BE2C (cell line): ENCODE data around the gene ANKRD44.

ENCODE experiments used
- DNase-seq: peaks from one replicate; pipeline ENCODE4 v3.0.0-alpha.2; 2020
- H3K27me3 ChIP-seq: fragments of 250-450 bp; sonication (Bioruptor Pico); 2 replicates; pipeline ENCODE4 v1.5.1; 2020; ENCODE audit warnings: mild to moderate bottlenecking
- H3K36me3 ChIP-seq: fragments of 250-450 bp; sonication (Bioruptor Pico); 2 replicates; pipeline ENCODE4 v1.5.1; 2020; ENCODE audit warnings: mild to moderate bottlenecking
- H3K4me1 ChIP-seq: fragments of 250-450 bp; sonication (Bioruptor Pico); 2 replicates; pipeline ENCODE4 v1.5.1; 2020
- H3K4me3 ChIP-seq: 2 replicates; pipeline ENCODE4 v1.5.1; 2011; ENCODE audit warnings: low read depth, low read length
- H3K9me3 ChIP-seq: fragments of 250-450 bp; sonication (Bioruptor Pico); 2 replicates; pipeline ENCODE4 v1.5.1; 2020
- TF ChIP-seq, protein P1 (sequence below): IDR thresholded peaks from 2 replicates; pipeline ENCODE4 v1.5.1; 2012; ENCODE audit warnings: mild to moderate bottlenecking, low read depth, low read length

The ANKRD44 gene

GRCh38 chr2:197280015-197280702 is 30.4 kb downstream of the ANKRD44 start:
- H3K9me3 ChIP-seq = no peaks in the 10 kb centered on the region
- no peaks in the 10 kb centered on the region for H3K27me3 ChIP-seq
- H3K4me1 ChIP-seq = peaks cover 24% of the 10 kb centered on the region
- TF ChIP-seq, protein P1, sequence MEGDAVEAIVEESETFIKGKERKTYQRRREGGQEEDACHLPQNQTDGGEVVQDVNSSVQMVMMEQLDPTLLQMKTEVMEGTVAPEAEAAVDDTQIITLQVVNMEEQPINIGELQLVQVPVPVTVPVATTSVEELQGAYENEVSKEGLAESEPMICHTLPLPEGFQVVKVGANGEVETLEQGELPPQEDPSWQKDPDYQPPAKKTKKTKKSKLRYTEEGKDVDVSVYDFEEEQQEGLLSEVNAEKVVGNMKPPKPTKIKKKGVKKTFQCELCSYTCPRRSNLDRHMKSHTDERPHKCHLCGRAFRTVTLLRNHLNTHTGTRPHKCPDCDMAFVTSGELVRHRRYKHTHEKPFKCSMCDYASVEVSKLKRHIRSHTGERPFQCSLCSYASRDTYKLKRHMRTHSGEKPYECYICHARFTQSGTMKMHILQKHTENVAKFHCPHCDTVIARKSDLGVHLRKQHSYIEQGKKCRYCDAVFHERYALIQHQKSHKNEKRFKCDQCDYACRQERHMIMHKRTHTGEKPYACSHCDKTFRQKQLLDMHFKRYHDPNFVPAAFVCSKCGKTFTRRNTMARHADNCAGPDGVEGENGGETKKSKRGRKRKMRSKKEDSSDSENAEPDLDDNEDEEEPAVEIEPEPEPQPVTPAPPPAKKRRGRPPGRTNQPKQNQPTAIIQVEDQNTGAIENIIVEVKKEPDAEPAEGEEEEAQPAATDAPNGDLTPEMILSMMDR = no peak
- DNase-seq = peak; percentile 33
- peak overlapping the region; percentile 39 for H3K4me3 ChIP-seq
- H3K36me3 ChIP-seq = no peaks in the 10 kb centered on the region

GRCh38 chr2:197278799-197279763 is 31.5 kb downstream of the ANKRD44 start:
- TF ChIP-seq, protein P1 = no peak
- no peaks in the 10 kb centered on the region for H3K27me3 ChIP-seq
- no peaks in the 10 kb centered on the region for H3K9me3 ChIP-seq
- peaks cover 24% of the 10 kb centered on the region for H3K4me1 ChIP-seq
- DNase-seq = no peak
- H3K36me3 ChIP-seq = no peaks in the 10 kb centered on the region
- no peak overlapping the region for H3K4me3 ChIP-seq

DNA sequence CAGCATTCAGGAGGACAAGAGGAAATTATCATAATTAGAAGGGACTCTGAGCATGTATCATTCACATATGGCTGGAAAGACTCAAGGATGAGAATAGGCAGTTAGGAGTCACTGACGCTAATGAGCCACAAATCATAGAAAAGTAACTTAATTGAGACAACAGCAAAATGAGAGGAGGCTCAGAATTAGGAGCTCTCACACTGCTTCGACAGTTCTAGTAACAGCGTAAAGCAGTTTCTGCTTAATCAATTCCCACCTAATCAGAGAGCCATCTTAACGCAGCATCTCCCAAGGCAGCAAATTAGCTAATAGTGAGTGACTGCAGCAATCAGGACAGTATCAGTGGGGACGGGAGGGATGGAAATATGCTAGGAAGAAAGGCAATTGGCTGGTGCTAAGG is 32.8 kb downstream of the ANKRD44 start:
- TF ChIP-seq, protein P1 = no peak
- no peaks in the 10 kb centered on the region for H3K27me3 ChIP-seq
- no peak overlapping the region for H3K4me3 ChIP-seq
- H3K9me3 ChIP-seq = no peaks in the 10 kb centered on the region
- no peaks in the 10 kb centered on the region for H3K36me3 ChIP-seq
- DNase-seq = no peak
- peaks cover 24% of the 10 kb centered on the region for H3K4me1 ChIP-seq

DNA sequence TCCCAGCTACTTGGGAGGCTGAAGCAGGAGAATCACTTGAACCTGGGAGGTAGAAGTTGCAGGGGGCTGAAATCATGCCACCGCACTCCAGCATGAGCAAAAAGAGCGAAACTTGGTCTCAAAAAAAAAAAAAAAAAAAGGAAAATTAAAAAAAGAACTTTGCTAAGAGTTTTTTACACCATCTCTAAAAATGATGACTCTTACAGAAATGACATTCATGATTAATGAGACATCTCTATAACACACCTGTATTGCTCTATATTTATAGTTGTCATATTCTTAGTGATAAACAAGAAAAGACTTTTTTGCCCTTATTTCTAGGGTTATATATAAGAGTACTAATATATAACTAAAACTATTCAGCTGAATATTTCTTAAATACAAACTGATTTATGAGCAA is 34.4 kb downstream of the ANKRD44 start:
- peaks cover 19% of the 10 kb centered on the region for H3K4me1 ChIP-seq
- no peak overlapping the region for H3K4me3 ChIP-seq
- no peaks in the 10 kb centered on the region for H3K27me3 ChIP-seq
- H3K9me3 ChIP-seq = no peaks in the 10 kb centered on the region
- DNase-seq = no peak
- no peaks in the 10 kb centered on the region for H3K36me3 ChIP-seq
- TF ChIP-seq, protein P1 = no peak

DNA sequence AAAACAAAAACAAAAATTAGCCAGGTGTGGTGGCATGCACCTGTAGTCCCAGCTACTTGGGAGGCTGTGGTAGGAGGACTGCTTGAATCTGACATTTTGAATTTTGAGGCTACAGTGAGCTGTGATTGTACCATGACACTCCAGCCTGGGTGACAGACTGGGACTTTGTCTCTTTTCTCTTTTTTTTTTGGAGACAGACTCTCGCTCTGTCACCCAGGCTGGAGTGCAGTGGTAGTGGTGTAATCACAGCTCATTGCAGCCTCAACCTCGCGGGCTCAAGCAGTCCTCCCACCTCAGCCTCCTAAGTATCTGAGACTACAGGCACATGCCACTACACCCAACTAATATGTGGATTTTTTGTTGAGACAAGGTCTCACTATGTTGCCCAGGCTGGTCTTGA is 35.6 kb downstream of the ANKRD44 start:
- H3K27me3 ChIP-seq = no peaks in the 10 kb centered on the region
- no peak overlapping the region for H3K4me3 ChIP-seq
- DNase-seq = no peak
- H3K4me1 ChIP-seq = peaks cover 9% of the 10 kb centered on the region
- TF ChIP-seq, protein P1 = no peak
- no peaks in the 10 kb centered on the region for H3K36me3 ChIP-seq
- no peaks in the 10 kb centered on the region for H3K9me3 ChIP-seq

- H3K4me1 ChIP-seq = peaks cover 9% of the 10 kb centered on the region
- no peaks in the 10 kb centered on the region for H3K36me3 ChIP-seq
- DNase-seq = no peak
- no peaks in the 10 kb centered on the region for H3K9me3 ChIP-seq
- TF ChIP-seq, protein P1 = no peak
- no peaks in the 10 kb centered on the region for H3K27me3 ChIP-seq
- H3K4me3 ChIP-seq = no peak overlapping the region
Observed at GRCh38 chr2:197274349-197274748, 36.2 kb downstream of the ANKRD44 start.
